GM11168 (cell line): ENCODE results near the gene LHFPL3.

Experiments used
- in situ Hi-C: fragments of 300-500 bp; cut with MboI; formaldehyde crosslinking; loops from one replicate; pipeline ENCODE4 v1.12.0; 2022; ENCODE audit warnings: low sequenced_read_pairs; ENCODE audit not compliant: unreplicated experiment

Gene LHFPL3

DNA sequence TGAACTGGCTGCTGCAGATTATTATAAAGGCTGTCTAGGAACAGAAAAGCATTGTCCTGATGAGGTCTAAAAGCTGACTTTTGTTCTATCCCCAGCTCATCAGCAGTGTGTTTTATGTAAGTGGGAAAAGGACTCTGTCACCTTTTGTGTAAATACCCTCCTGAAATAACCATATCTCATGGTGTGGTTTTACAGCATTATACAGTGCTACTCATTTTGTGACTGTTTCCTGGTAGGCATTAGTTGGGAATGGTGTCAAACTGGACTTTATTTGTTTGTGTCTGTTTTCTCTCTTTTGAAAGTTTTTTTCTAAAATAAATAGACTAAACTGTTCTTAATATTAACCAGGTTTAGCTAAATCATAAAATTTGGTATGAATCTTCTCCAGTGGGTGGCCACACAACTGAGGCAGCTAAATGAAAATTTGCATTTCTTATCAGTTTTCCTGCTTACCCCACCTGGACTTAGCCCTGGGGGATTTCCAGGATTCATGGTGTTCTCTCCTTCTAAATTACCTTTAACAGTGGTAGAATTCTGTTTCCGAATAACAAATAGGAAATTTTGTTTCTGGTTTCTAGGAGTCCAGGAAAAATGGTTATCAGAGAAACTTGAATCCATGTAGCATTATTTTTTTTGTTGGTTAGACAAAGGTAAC, 140.9 kb downstream of the LHFPL3 start:
- in situ Hi-C loops = no loop called here

DNA sequence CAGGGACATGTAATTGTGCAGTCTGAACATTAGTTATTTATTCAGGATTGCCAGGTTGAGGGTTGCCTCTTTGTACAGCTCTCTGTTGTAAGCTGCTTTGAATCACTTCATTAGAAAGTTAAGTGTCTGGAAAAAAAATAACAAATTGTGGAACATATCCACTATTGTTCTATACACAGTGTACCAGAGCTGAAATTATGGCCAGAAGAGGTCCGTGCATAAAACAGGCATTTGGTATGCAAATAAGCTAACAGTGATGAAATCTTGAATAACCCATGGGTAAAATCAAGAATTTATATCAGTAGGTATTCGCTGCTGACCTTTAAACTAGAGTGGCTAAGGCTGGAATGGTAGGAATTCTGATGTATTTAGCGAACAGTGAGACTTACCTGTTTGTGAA, 152.1 kb downstream of the LHFPL3 start:
- in situ Hi-C loops = no loop called here

DNA sequence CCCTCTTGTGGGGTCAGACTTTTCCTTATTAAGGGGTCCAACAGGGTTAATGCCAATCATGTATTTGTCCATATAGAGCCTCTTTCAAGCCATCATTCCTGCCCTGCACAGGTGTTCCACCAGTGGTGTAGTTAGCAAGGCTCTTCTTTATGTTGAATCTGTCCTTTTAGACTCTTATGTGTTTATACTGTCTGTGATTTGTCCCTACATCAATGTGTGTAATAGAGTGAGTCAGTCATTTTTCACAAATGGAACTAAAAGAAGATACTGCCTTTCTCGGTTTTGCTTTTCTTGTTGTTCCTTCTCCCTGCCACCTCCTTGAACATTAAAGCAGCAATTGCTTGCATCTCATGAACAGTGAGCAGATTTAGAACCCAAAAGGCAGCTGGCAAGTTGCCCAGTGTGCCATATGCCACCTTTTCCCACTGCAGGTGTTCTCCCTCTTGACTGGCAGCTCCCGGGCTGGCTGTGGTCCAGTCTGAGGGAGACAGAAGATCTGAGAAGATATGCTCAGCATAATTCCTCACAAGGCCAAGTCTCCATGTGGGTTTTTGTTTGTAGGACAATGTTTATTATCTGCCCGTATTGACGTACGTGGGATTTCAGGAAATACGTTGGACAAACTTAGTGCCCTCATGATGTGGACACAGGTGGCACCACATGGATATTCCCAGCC, 154.1 kb downstream of the LHFPL3 start:
- in situ Hi-C loops = no loop called here

- in situ Hi-C loops = no loop called here
Observed at GRCh38 chr7:104486931-104487330, 158.5 kb downstream of the LHFPL3 start.

GRCh38 chr7:104487642-104488041, 159.2 kb downstream of the LHFPL3 start:
- in situ Hi-C loops = no loop called here

GRCh38 chr7:104497379-104497967, 169.1 kb downstream of the LHFPL3 start:
- in situ Hi-C loops = no loop called here

- in situ Hi-C loops = no loop called here
Observed at GRCh38 chr7:104499975-104500374, 171.6 kb downstream of the LHFPL3 start.

- in situ Hi-C loops = no loop called here
Observed at GRCh38 chr7:104509874-104510273, 181.5 kb downstream of the LHFPL3 start.

DNA sequence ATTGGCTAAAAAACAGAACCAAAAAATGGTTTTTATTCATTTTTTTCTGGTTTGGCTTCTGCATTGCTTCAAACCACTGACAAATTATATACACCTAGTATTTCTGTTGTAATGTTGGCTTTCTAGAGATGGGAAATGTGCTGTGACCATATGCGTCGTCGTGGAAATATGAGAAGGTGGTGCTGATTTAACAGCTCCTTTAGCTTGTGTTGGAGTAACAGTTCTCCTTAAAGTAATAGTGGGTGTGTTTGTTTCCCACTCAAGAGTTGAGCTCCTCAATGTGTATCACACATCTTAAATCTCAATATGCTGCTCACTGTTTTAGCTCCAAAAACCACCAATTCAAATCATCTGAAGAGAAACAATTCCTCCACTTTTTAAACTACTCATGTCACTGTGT, 196.4 kb downstream of the LHFPL3 start:
- in situ Hi-C loops = no loop called here

GRCh38 chr7:104528142-104528541, 199.7 kb downstream of the LHFPL3 start:
- in situ Hi-C loops = no loop called here

DNA sequence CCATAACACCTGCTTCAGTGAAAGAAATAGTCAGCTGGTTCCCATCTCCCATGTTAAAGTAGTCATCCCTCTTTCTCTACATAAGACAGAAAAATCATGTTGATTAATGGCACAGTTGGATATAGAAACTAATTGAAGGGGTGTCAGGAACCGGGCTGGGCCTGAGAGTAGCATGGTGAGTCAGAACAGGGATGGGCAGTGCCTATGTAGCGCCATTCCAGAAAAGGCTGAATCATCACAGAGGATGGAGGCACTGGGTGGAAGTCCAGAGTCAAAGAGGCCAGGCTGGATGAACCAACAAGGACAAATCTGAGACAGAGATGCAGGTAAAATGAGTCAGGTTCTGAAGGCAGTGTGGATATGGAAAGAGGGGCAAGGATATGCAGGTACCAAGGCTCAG, 201.2 kb downstream of the LHFPL3 start:
- in situ Hi-C loops = no loop called here

DNA sequence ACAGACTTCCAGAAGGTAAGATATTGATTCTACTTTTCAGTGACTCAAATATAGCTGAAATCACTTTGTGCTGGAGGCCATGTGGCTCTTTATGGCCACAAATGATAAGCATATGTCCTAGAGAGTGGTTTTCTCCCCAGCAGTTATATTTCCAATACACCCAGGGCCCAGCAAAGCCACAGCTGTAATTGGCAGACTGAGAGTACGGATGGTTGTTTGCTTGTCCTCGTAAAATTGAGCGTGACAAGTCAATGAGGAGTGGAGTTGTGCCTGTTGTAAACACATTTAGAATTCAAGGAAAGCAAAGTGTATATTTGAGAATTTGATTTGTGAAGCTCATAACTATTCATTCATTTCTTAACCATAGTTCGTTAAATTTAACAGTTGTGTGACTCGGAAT, 201.8 kb downstream of the LHFPL3 start:
- in situ Hi-C loops = no loop called here

DNA sequence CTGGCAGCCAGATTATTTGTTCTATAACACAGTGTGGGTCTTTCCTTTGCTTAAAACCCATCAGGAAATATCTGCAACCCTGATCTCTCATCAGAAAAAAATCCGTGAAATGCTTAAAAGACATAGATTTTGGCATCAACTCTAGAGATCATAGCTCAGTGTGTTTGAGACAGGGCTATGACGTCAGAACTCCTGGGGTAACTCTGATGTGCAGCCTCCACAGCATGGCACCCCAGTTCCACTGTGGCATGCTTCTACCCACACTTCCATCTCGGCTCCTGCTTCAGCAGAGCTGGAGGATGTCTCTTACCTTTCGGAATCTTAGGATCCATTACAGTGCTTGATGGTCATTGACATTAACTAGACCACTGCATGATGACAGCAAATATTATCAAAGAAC, 205.7 kb downstream of the LHFPL3 start:
- in situ Hi-C loops = no loop called here

DNA sequence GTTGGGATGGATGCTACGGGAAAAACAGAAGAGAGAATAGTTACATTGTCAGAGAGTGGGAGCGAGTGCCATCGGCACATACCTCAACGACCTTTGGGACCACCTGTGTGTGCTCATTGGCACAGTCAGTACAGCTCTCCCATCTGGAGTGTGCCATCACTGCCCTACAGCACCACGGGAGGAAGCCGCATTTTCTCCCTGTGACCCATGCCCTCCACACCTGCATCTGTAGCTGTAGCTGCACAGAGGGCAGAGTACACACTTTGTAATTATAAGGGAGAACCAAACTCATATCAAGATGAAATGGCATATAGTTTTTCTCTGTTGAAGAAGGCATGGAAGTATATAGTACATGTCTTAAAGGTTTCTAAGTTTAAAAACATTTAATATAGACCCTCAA, 207.4 kb downstream of the LHFPL3 start:
- in situ Hi-C loops = no loop called here

- in situ Hi-C loops = no loop called here
Observed at GRCh38 chr7:104536956-104537355, 208.6 kb downstream of the LHFPL3 start.

GRCh38 chr7:104538152-104538551, 209.7 kb downstream of the LHFPL3 start:
- in situ Hi-C loops = no loop called here

DNA sequence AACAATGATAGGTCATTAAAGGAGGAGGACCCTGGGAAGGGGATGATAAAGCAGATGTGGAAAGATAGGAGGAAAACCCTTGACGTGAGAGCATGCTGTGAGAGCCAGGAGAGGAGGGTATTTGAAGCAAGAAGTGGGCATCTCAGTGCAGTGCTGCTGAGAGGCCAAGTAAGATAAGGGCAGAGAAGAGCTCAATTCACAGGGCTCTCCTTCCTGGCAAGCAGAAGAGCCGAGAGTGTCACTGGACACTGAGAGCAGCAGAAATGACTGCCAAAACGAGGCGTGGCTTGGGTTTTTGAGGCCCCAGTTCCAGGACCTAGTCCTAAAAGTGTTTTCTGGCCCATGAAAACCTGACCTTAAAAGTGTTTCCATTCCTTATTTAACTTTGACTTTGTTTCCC, 213.5 kb downstream of the LHFPL3 start:
- in situ Hi-C loops = no loop called here

- in situ Hi-C loops = no loop called here
Observed at GRCh38 chr7:104548861-104549260, 220.5 kb downstream of the LHFPL3 start.

- in situ Hi-C loops = no loop called here
Observed at GRCh38 chr7:104550362-104550761, 222.0 kb downstream of the LHFPL3 start.

DNA sequence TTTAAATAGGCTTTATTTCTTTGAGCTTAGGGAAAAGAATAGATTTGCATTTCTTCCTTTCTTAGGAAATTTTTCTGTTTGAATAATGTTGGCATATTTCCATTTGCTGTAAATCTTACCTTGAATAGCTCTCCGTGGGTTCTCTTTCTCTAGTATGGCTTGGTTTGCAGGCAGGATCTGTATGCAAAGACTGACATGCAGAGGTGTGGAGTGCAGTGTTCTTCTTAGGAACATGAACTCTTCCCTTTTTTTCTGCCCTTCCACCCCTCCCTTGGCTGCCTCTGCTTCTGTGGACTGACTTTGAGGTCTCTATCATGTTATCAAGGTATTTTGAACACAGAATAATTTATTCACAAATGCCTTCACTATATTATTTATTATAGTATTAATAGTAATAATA, 222.8 kb downstream of the LHFPL3 start:
- in situ Hi-C loops = no loop called here

- in situ Hi-C loops = no loop called here
Observed at GRCh38 chr7:104552102-104552501, 223.7 kb downstream of the LHFPL3 start.

- in situ Hi-C loops = no loop called here
Observed at GRCh38 chr7:104553074-104553473, 224.7 kb downstream of the LHFPL3 start.
